H1 (cell line): ENCODE results near the gene CAPZB. TPM values are rescaled to one million over a fixed set of nuclear protein-coding genes. Genes with fewer than 3 reads are reported as not detected.

Experiments used
- CTCF ChIA-PET: fragments of 300-600 bp; sonication (Branson Sonifier 250); formaldehyde crosslinking; loops from one replicate; lab custom pipeline; 2021; ENCODE audit not compliant: partially characterized antibody; lab: Charles Lee
- POLR2A ChIA-PET: fragments of 300-600 bp; sonication (Branson Sonifier 250); formaldehyde crosslinking; loops from one replicate; lab custom pipeline; 2021; ENCODE audit warnings: inconsistent platforms; ENCODE audit not compliant: partially characterized antibody; lab: Charles Lee
- DNase-seq, 2 experiments: peaks; one replicate each; pipeline versions ENCODE4 v3.0.0 to v3.0.0-alpha.2; 2010 to 2022; ENCODE audit warnings: low spot score in 2 of 2, low read depth in 1 of 2, mixed read lengths in 1 of 2
- FAIRE-seq: peaks from 2 replicates; lab custom pipeline; 2011; peaks lifted over from hg19 to GRCh38; lab: Jason Lieb, UNC
- H2AFZ ChIP-seq: 2 replicates; pipeline ENCODE4 v1.8.1; 2012; ENCODE audit warnings: low read length, inconsistent platforms
- H2AK5ac ChIP-seq: 2 replicates; pipeline ENCODE4 v1.6.1; 2013; ENCODE audit warnings: low read depth, low read length
- H2BK120ac ChIP-seq: replicated peaks from 2 replicates; pipeline ENCODE3; 2013; ENCODE audit warnings: low read depth, low read length, inconsistent platforms
- H2BK12ac ChIP-seq: 2 replicates; pipeline ENCODE4 v1.6.1; 2013; ENCODE audit warnings: low read depth, low read length
- H2BK15ac ChIP-seq: 2 replicates; pipeline ENCODE4 v1.6.1; 2013; ENCODE audit warnings: low read length
- H2BK20ac ChIP-seq: 2 replicates; pipeline ENCODE4 v1.6.1; 2013; ENCODE audit warnings: low read length
- H2BK5ac ChIP-seq: 2 replicates; pipeline ENCODE4 v1.6.1; 2013; ENCODE audit warnings: low read depth, low read length
- H3K14ac ChIP-seq: 2 replicates; pipeline ENCODE4 v1.6.1; 2013; ENCODE audit warnings: inconsistent platforms; ENCODE audit not compliant: insufficient read length
- H3K18ac ChIP-seq: 2 replicates; pipeline ENCODE4 v1.6.1; 2013; ENCODE audit warnings: low read length; ENCODE audit errors: extremely low read depth
- H3K23ac ChIP-seq: 2 replicates; pipeline ENCODE4 v1.6.1; 2013; ENCODE audit warnings: inconsistent platforms; ENCODE audit not compliant: insufficient read length
- H3K23me2 ChIP-seq: 2 replicates; pipeline ENCODE4 v1.6.1; 2013; ENCODE audit warnings: low read depth, low read length
- H3K27ac ChIP-seq: 2 replicates; pipeline ENCODE4 v1.6.1; 2011; ENCODE audit warnings: low read depth, low read length, inconsistent platforms
- H3K27me3 ChIP-seq, 4 experiments: replicated peaks in 1 of 4; 1 replicate in 1 of 4; 2 replicates in 3 of 4; pipeline versions ENCODE4 v1.6.1 to v1.8.1; 2011 to 2013; ENCODE audit warnings: low read length in 3 of 4, mild to moderate bottlenecking in 3 of 4, inconsistent platforms in 2 of 4, mixed read lengths in 2 of 4, moderate library complexity in 1 of 4; ENCODE audit not compliant: control insufficient read depth in 3 of 4, insufficient read depth in 3 of 4; ENCODE audit errors: extremely low read depth in 1 of 4
- H3K36me3 ChIP-seq, 4 experiments: 2 replicates each; pipeline versions ENCODE4 v1.6.1 to v1.8.1; 2011 to 2013; ENCODE audit warnings: mild to moderate bottlenecking in 4 of 4, low read length in 3 of 4, moderate library complexity in 2 of 4, control low read depth in 1 of 4, inconsistent platforms in 1 of 4; ENCODE audit not compliant: insufficient read depth in 4 of 4, control insufficient read depth in 2 of 4
- H3K4ac ChIP-seq: replicated peaks from 2 replicates; pipeline ENCODE3; 2013; ENCODE audit warnings: low read length, low read depth, mixed read lengths, inconsistent platforms; ENCODE audit not compliant: insufficient read length
- H3K4me1 ChIP-seq, 4 experiments: replicated peaks in 1 of 4; 1 replicate in 1 of 4; 2 replicates in 3 of 4; pipeline versions ENCODE4 v1.6.1 to v1.8.1; 2011 to 2013; ENCODE audit warnings: low read length in 3 of 4, inconsistent platforms in 2 of 4, mixed read lengths in 1 of 4; ENCODE audit not compliant: insufficient read depth in 4 of 4, control insufficient read depth in 3 of 4
- H3K4me2 ChIP-seq, 2 experiments: 2 replicates each; pipeline versions ENCODE4 v1.6.1 to v1.8.1; 2011 to 2013; ENCODE audit warnings: low read depth in 2 of 2, low read length in 2 of 2, control low read depth in 1 of 2, inconsistent platforms in 1 of 2, mild to moderate bottlenecking in 1 of 2; ENCODE audit not compliant: insufficient read depth in 1 of 2
- H3K4me3 ChIP-seq, 4 experiments: fragments of 200-600, 300-600 bp in 1 of 4; sonication (generic), shearing (Covaris generic), sonication (Bioruptor Twin) in 1 of 4; 2 replicates each; pipeline versions ENCODE4 v1.5.1 to v1.8.1; 2011 to 2016; ENCODE audit warnings: low read length in 4 of 4, low read depth in 3 of 4, control low read depth in 2 of 4, inconsistent platforms in 2 of 4, mild to moderate bottlenecking in 2 of 4, mixed read lengths in 1 of 4, moderate library complexity in 1 of 4; ENCODE audit not compliant: insufficient read depth in 2 of 4; ENCODE audit errors: extremely low read depth in 1 of 4
- H3K56ac ChIP-seq: replicated peaks from 2 replicates; pipeline ENCODE3; 2013; ENCODE audit warnings: low read depth, mild to moderate bottlenecking, mixed read lengths, low read length, inconsistent platforms; ENCODE audit not compliant: insufficient read length
- H3K79me1 ChIP-seq: 2 replicates; pipeline ENCODE4 v1.6.1; 2013; ENCODE audit warnings: low read depth, low read length, control low read depth
- H3K79me2 ChIP-seq, 2 experiments: 2 replicates each; pipeline versions ENCODE4 v1.6.1 to v1.8.1; 2012 to 2013; ENCODE audit warnings: low read length in 2 of 2, mild to moderate bottlenecking in 2 of 2, inconsistent platforms in 1 of 2; ENCODE audit not compliant: insufficient read depth in 2 of 2, control insufficient read depth in 1 of 2
- H3K9ac ChIP-seq, 4 experiments: replicated peaks in 1 of 4; 1 replicate in 1 of 4; 2 replicates in 3 of 4; pipeline versions ENCODE4 v1.6.1 to v1.8.1; 2011 to 2013; ENCODE audit warnings: low read depth in 3 of 4, low read length in 3 of 4, control low read depth in 2 of 4, mild to moderate bottlenecking in 2 of 4, moderate library complexity in 2 of 4, inconsistent platforms in 1 of 4; ENCODE audit errors: extremely low read depth in 1 of 4
- H3K9me3 ChIP-seq, 2 experiments: 2 replicates each; pipeline versions ENCODE4 v1.6.1 to v1.8.1; 2012 to 2013; ENCODE audit warnings: mild to moderate bottlenecking in 2 of 2, moderate library complexity in 2 of 2, control low read depth in 1 of 2, inconsistent platforms in 1 of 2, low read depth in 1 of 2, low read length in 1 of 2, mixed read lengths in 1 of 2; ENCODE audit not compliant: insufficient read depth in 2 of 2
- H4K20me1 ChIP-seq, 2 experiments: replicated peaks in 1 of 2; 2 replicates each; pipeline versions ENCODE3 to v1.8.1; 2011 to 2013; ENCODE audit warnings: inconsistent platforms in 2 of 2, low read length in 2 of 2, mild to moderate bottlenecking in 1 of 2; ENCODE audit not compliant: insufficient read depth in 2 of 2, control insufficient read depth in 1 of 2
- H4K5ac ChIP-seq: 2 replicates; pipeline ENCODE4 v1.6.1; 2013; ENCODE audit warnings: low read length, low read depth, mixed read lengths, inconsistent platforms; ENCODE audit not compliant: insufficient read length
- H4K8ac ChIP-seq: 2 replicates; pipeline ENCODE4 v1.8.0; 2013; ENCODE audit warnings: mild to moderate bottlenecking, moderate library complexity, low read length, inconsistent platforms; ENCODE audit not compliant: insufficient read depth; ENCODE audit errors: extremely low read depth
- H4K91ac ChIP-seq: replicated peaks from 2 replicates; pipeline ENCODE3; 2013; ENCODE audit warnings: low read length, mixed read lengths, inconsistent platforms; ENCODE audit not compliant: insufficient read length
- BRCA1 ChIP-seq: IDR thresholded peaks from 2 replicates; pipeline ENCODE4 v1.6.1; 2012; ENCODE audit warnings: low read depth, low read length, improper control_type of control experiment
- CBX5 ChIP-seq: fragments of 300-800, 300-1000 bp; sonication (generic); IDR thresholded peaks from 2 replicates; pipeline ENCODE4 v1.7.1; 2016; ENCODE audit warnings: antibody characterized with exemption, low read length, low read depth
- CEBPB ChIP-seq: IDR thresholded peaks from 2 replicates; pipeline ENCODE4 v1.6.1; 2012; ENCODE audit warnings: low read depth, low read length
- JUN ChIP-seq: IDR thresholded peaks from 2 replicates; pipeline ENCODE4 v1.6.1; 2011; ENCODE audit warnings: low read depth, mild to moderate bottlenecking, improper control_type of control experiment, low read length
- KDM4A ChIP-seq: IDR thresholded peaks from one replicate; pipeline ENCODE4 v1.7.1; 2012; ENCODE audit warnings: low read depth, mild to moderate bottlenecking, moderate library complexity, low read length, inconsistent platforms; ENCODE audit not compliant: severe bottlenecking
- SAP30 ChIP-seq: fragments of 300-600 bp; sonication (generic); IDR thresholded peaks from 2 replicates; pipeline ENCODE4 v1.7.1; 2012; ENCODE audit warnings: low read length, moderate library complexity, mild to moderate bottlenecking, inconsistent platforms; ENCODE audit not compliant: insufficient read depth, insufficient replicate concordance
- SIRT6 ChIP-seq: IDR thresholded peaks from one replicate; pipeline ENCODE4 v1.7.1; 2012; ENCODE audit warnings: low read length, inconsistent platforms
- SP1 ChIP-seq: IDR thresholded peaks from 2 replicates; pipeline ENCODE4 v1.6.1; 2011; ENCODE audit warnings: low read depth, low read length
- SRF ChIP-seq: IDR thresholded peaks from 2 replicates; pipeline ENCODE4 v1.6.1; 2011; ENCODE audit warnings: mild to moderate bottlenecking, low read depth, low read length, moderate library complexity
- TBP ChIP-seq: IDR thresholded peaks from 2 replicates; pipeline ENCODE4 v1.6.1; 2011; ENCODE audit warnings: low read depth, low read length, improper control_type of control experiment
- TCF12 ChIP-seq: IDR thresholded peaks from 2 replicates; pipeline ENCODE4 v1.6.1; 2011; ENCODE audit warnings: low read depth, mild to moderate bottlenecking, low read length
- WGBS, 2 experiments: shearing (Covaris generic) in 1 of 2; methylation state at CpG; one replicate each; pipeline versions ENCODE4 v1.1.6 to v1.1.7; 2013 to 2015; ENCODE audit warnings: low lambda C conversion rate in 2 of 2, mixed read lengths in 2 of 2, inconsistent platforms in 1 of 2, low coverage in 1 of 2, missing lambda C conversion rate in 1 of 2; ENCODE audit not compliant: insufficient replicate concordance in 2 of 2, insufficient coverage in 1 of 2, insufficient read length in 1 of 2; ENCODE audit errors: extremely low coverage in 1 of 2, missing lambda C conversion rate in 1 of 2; 5-methylcytosine and 5-hydroxymethylcytosine counted together
- polyA plus RNA-seq, 7 experiments: library from polyadenylated mRNA; depleted of rRNA in 3 of 7; stranded (reverse) in 5 of 7; unstranded in 2 of 7; fragments of >200 nt in 5 of 7; fragments of 200-250 nt in 2 of 7; gene quantifications; 1 replicate in 5 of 7; 2 replicates in 1 of 7; 4 replicates in 1 of 7; pipeline versions ENCODE4 v1.2.1 to v1.2.3, GENCODE V29; 2011 to 2013; ENCODE audit warnings: missing spikeins in 2 of 7, mixed read lengths in 2 of 7
- total RNA-seq: library from RNA; stranded (reverse); fragmentation: NEBNext Ultra II Directional; extraction: Animal tissue kit (Norgen Biotek cat#: 25700); gene quantifications from 2 replicates; pipeline ENCODE4 v1.2.1, GENCODE V29; 2021
- TF ChIP-seq, protein P1 (sequence below): IDR thresholded peaks from 2 replicates; pipeline ENCODE4 v1.6.1; 2011; ENCODE audit warnings: low read depth, mild to moderate bottlenecking, low read length; ENCODE audit not compliant: insufficient read depth

CAPZB gene
- total and polyA plus RNA-seq, 2 of the 8 experiments (the other 6 are each of a cell fraction or from before 2014, with no cell fraction given) = 162 to 371 TPM

DNA sequence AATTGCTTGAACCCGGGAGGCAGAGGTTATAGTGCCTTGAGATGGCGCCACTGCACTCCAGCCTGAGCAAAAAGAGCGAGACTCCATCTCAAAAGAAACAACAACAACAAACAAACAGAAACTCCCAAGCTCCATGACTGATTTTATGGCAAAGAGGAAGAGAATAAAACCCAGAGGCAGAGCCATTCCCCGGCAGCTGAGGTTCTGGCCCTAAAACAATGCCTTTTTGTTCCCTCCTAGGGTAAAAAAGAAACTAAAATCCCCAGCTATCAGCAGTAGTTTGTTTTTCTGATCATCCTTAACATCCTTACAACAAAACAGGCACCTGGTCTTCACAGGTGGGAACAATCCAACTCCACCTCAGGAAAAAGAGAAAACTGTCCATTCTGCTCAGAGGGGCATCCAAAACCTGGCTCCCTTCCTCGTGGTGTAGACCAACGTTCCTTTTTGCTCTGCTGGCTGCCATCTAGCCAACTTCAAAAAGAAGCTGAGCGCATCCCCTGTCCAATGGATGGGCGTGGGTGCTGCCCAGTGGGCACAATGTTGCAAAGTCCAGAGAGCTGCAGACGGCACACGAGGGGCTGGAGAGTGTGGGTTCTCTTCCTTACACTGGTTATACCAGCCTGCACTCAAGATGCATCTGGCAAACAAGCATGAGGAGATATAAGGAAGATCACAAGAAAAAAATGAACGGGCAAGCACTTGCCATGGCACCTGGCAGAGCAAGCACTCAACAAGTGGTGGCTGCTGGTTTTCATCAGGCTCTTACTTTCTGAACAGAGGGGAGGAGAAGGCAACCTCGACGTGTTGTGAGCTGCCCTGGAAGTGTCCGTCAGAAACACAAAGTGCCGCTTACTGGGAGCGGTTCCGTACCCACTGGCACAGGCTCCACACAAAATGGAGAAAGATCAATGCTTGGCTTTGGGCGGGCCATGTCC lies 118.5 kb downstream of the CAPZB start:
- Histone ChIP-seq H3K79me2 (peaks cover 0 to 12% of the 10 kb centered on the region in 2 experiments; a peak in 1 of 4 replicates), H3K36me3 (peaks cover 0 to 2% (median 0%) of the 10 kb centered on the region in 4 experiments; a peak in 2 of 8 replicates), H2AFZ (no peak overlapping the region), H4K20me1 (peaks cover 11 to 19% of the 10 kb centered on the region in 2 experiments), H3K23ac (no peak overlapping the region), H3K4me2 (no peak overlapping the region), H2BK20ac (no peak overlapping the region), H2AK5ac (no peak overlapping the region), H3K18ac (no peak overlapping the region), H3K4me1 (peaks cover 0 to 2% (median 0%) of the 10 kb centered on the region in 4 experiments; a peak in 1 of 7 replicates), H3K56ac (no peak overlapping the region), H3K9me3 (no peaks in the 10 kb centered on the region), H3K9ac (no peak overlapping the region), H2BK120ac (no peak overlapping the region), H3K4ac (no peak overlapping the region), H3K14ac (no peak overlapping the region), H4K91ac (no peak overlapping the region), H3K27ac (no peak overlapping the region; the same call in 1 of the 2 replicates), H4K8ac (no peak overlapping the region; the same call in 1 of the 2 replicates), H2BK15ac (no peak overlapping the region), H2BK12ac (no peak overlapping the region), H2BK5ac (no peak overlapping the region), H3K4me3 (no peak overlapping the region), H3K27me3 (no peaks in the 10 kb centered on the region), H3K23me2 (no peaks in the 10 kb centered on the region), H4K5ac (no peak overlapping the region), H3K79me1 (peaks cover 10% of the 10 kb centered on the region)
- FAIRE-seq (no peak), DNase-seq (no peak)
- ChIA-PET CTCF (interaction anchor here (0.7 to 8.1 kb wide), 14 partner anchors 8 to 337 kb away, joined by 3 to 56 read pairs (median 4); no protein-coding TSS in a partner anchor), POLR2A (interaction anchor here (0.5 to 1.3 kb wide), 3 partner anchors 13 to 214 kb away, joined by 3 to 4 read pairs (median 3); no protein-coding TSS in a partner anchor)
- 97% methylated on average over 18 of the region's 18 CpGs; no CpG with 5 or more reads in 1 of the 2 experiments for WGBS, 2 experiments
- TF ChIP-seq SIRT6 (no peak), BRCA1 (no peak), CEBPB (no peak), TBP (no peak), KDM4A (no peak), SP1 (no peak), SAP30 (no peak), SRF (no peak), CBX5 (no peak), JUN (no peak), TCF12 (no peak)
- TF ChIP-seq, protein P1, sequence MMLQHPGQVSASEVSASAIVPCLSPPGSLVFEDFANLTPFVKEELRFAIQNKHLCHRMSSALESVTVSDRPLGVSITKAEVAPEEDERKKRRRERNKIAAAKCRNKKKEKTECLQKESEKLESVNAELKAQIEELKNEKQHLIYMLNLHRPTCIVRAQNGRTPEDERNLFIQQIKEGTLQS = no peak
